SIG-M5 treated with dmso at 0.1 percent for 504 hours (cell line): ENCODE data around the gene TSN.
A peak's percentile ranks its signal among the peaks of the same experiment; 100 is the strongest.
"Not testable (repeated sequence)": the region's sequence is repeated elsewhere in the genome, so short reads cannot be mapped to it uniquely, and the experiment has no call there.

ENCODE experiments used
- DNase-seq: peaks from one replicate; lab custom pipeline; 2025; ENCODE audit not compliant: unreplicated experiment; lab: John Stamatoyannopoulos, UW

TSN gene

DNA sequence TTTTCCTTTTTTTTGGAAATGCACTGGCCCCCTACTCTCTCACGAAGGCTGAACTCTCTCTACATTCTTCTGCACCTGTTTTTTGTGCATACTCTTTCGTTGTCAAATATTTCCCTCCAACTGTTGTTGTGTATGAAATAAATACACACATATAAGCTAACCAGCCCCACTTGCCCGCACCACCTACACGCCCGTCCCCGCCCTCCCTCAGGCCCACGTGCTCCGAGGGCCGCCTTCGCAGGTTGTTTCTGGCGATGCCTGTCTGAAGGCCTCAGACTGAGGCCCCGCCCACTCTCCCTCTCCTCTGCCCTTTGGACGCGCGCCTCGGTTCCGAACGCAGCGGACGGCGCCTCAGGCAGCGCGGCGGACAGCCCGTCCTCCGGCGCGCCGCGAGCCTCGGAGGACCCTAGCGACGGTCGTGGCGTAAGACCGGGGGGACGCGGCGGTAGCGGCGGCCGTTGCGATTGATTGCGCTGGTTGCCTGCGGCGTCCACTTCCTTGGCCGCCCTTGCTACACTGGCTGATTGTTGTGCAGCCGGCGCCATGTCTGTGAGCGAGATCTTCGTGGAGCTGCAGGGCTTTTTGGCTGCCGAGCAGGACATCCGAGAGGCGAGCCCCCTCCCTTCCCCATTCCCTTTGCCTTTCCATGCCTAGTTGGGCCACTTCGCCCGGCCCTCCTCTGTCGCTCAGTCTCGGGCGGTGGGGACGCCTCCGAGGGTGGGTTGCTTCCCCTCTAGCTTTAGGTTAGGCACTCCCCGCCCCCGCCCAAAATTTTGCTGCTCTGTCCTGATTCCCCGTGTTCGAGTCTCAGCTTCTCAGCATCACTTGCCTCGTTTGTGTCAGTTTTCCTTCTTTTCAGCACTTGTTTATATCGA, at the start of gene TSN:
Gene TSN (plus strand): TSS at position 415 of the 875 bp plus-strand sequence. CDS start 129 bp downstream, at position 544.
- peak; percentile 97 for DNase-seq

DNA sequence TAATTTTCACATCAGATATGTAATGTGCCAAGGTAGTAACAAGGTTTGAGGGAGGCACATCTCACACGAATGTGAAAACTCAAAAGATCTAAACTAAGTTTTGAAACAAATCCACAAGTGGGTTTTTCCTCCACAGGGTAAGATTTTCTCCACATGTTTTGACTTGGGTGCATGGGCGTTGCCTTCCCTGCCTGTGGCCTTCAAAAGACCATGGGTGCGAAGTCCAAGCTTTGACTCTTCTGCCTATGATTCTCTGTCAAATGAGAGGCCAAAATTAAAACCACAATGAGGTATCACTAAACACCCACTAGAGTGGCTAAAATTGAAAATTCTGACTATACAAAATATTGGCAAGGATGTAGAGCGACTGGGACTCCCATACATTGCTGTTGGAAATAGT, 49.5 kb upstream of the TSN start:
- DNase-seq = no peak

DNA sequence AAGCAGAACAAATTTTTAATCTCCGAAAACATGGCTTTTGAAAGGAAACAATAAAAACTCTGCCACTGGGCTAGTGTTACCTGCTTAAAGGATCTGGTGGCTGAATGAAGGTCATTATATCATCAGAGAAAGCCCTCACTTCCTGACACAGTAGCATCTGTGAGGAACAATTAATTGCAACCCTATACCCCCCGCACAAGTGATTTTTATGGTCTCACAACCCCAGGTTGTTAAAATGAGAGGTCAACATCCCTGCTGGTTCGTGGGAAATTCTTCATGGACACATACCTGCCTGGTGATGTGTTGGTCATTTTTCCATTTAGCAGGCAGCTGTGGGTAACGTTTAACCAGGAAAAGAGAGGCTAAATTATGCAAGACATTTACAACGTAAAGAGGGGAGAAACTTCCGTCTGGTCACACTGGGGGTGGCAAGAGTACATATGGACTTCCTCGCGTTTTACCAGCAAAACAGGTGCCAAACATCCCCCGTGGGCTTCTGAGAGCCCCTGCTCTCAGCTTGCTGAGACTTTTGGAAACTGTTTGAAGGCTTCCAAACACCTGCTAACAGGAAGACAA, 48.0 kb upstream of the TSN start:
- DNase-seq = no peak

DNA sequence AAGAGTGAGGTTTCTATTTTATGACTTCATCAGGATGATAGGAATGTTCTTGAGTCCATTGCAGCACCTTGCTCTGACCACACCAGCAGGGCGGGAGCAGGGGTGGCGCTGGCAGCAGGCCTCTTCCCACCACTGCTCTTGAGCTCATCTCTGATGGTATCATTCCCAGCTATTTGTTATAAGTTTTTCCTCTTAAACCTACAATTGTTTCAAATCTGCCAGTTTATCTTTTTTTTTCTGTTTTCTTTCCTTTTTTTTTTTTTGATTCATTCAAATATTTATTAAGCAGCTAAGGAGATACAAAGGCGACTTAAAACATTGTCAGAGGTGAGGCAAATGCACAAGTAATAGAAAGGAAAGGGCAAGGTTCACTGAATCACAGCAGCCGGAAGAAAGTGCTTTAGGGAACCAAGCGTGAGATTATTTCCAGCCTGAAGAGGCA, 47.5 kb upstream of the TSN start:
- no peak for DNase-seq

DNA sequence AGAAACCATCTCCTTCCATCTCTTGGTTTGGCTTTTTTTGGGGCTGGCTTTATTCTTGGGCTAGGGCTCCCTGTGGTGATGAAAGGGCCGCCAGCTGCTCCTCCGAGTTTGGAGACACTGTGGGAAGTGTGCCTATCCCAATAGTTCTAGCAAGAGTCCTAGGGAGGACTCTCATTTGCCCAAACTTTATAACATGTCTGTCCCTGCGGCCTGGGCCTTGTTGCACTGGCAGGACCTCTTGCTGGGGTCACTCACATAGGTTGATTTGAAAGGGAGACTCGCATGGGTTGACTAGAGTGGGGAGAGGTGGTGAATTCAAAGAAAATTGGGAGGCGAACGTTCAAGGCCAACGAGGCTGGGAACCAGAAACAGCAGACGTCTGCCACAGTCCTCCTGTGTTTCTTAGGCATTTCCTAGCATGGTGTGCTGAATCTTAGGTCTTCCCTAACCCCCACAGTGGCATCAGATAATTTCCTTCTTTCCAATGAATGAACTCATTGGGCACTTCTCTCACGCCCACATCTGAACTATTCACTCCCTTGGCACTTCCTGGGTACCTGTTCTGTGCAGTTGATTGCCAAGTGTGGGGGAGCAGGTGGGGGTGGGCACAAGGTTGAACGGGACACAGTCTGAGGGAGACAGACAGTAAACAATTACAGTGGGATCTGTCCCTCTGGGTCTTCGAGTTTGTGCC, 45.5 kb upstream of the TSN start:
- DNase-seq = no peak

DNA sequence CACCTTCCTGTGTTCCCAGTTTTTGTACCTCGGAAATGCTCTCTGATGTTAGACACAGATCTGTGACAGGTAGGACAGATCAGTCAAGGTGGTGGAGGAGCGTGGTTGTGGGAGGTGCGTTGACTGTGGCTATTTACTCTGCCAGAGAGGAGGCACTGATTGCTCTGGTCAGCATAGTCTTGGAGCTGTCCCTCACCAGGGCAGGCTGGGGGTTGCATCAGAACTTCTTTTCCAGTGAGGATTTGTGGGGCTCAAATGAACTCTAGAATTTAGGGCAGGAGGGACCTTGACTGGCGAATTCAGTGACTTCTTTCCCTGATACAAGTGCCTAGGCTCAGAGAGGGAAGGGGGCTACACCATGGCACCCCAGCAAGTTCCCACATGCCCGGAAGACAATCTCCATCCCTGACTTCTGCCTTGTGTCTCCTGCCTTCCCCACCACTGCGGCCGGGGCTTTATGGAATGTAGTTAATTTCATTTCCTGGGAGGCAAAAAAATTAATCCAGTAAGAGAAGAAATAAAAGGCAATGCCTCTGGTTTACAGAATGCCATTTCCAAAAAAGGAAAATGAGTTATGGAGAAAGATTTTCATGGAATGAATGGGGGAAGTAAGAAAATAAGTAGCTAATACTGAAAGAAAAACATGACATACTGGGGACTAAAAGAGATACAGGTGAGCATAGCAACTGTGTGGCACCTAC, 44.8 kb upstream of the TSN start:
- DNase-seq = no peak

DNA sequence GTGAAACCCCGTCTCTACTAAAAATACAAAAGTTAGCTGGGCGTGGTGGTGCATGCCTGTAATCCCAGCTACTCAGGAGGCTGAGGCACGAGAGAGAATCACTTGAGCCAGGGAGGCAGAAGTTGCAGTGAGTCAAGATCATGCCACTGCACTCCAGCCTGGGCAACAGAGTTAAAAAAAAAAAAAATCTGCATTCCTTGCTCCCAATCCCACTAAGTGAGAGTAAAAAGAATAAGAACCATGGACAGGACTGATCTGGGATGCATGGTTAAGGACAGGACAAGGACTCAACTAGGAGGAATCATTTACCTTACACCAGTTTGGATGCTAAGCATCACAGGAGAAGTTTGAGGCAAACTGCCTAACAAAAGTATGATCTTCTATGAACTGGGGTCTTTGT, 44.0 kb upstream of the TSN start:
- DNase-seq = not testable (repeated sequence)

DNA sequence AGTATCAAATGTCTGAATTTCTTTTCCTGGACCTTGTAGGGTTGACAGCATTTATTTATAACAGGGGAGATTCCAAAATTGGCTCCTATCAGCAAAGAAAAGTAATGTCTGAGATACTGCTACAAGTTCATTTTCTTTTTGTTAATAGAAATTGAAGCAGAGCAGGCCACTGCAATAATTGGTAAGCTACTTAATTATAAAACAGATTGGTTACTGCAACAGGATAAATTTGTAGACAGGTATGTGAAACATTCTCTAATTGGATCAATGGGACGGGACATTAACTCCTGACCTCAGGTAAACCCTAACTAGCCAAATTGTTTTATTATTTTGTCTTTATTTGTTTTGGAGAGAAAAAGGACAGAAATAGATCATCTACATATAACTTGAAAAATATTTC, 39.3 kb upstream of the TSN start:
- DNase-seq = no peak

DNA sequence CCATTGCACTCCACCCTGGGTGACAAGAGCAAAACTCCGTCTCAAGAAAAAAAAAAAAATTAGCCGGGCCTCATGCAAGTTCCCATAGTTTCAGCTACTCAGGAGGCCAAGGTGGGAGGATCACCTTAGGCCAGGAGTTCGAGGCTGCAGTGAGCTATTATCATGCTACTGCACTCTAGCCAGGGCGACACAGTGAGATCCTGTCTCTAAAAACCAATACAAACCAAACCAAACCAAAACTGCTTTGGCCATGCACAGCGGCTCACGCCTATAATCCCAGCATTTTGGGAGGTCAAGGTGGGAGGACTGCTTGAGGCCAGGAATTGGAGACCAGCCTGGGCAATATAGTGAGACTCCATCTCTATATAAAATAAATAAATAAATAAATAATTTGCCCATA, 37.9 kb upstream of the TSN start:
- DNase-seq = no peak

DNA sequence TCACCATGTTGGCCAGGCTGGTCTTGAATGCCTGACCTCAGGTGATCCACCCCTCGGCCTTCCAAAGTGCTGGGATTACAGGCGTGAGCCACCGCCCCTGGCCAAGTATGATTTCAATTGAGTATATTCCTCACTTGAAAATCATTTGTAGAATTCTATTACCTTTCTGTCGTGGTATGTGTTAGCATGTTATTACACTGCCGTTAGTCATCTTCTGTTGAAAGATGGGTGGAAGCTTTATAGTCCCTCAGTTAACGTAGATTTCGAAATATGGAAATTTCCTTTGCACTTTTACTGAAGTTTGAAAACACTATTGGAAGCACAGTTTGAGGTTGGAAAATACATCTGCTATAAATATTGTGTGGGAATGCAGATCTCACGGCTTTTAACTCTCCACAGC, 33.5 kb upstream of the TSN start:
- peak; percentile 46 for DNase-seq

DNA sequence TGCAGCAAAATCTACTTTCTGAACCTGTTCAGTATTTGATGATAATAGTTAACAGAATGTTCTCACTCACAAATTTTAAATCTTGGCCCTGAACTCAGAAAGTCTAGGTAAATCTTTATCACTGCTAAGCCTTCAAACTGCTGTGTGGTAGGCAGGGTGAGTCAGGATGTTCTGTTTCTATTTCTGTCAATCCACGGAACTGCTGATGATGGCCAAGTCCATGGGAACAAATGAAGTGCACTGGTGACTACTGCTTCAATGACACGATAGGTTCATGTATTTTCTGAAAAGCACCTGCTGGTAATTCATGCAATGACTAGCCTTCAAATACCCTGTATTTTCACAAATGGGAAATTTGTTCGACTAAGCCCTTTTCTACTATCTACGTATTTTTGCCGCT, 33.0 kb upstream of the TSN start:
- DNase-seq = peak; percentile 11

DNA sequence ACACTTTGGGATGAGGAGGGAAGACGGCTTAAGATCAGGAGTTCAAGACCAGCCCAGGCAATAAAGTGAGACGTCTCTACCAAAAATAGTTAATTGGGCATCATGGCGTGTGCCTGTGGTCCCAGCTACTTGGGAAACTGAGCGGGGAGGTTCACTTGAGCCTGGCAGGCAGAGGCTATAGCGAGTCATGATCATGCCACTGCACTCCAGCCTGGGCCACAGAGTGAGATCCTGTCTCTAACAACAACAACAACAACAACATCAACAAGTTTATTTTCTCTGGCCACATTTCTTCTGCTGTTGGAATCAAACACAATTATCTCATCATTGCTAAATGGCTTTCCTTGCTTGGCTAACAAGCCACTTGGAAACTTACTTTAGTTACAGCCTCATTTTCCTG, 32.1 kb upstream of the TSN start:
- no peak for DNase-seq

DNA sequence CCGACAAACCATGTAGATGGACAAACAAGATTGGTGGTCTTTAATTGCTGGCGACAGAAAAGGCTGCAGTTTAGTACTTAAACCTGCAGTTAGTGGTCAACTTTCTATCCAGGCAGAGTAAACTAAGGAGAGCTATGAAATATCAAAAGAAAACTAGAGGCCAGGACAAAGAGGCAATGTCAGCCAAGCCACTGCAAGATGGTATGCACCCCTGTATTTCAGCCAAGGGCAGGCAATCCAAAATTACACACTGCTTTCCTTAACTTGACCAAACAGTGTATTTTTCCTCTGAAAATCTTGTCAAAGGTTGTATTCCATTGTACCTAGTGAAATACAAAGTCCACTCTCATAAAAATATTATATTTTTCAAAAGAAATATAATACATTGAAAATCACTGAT, 28.1 kb upstream of the TSN start:
- DNase-seq = no peak

DNA sequence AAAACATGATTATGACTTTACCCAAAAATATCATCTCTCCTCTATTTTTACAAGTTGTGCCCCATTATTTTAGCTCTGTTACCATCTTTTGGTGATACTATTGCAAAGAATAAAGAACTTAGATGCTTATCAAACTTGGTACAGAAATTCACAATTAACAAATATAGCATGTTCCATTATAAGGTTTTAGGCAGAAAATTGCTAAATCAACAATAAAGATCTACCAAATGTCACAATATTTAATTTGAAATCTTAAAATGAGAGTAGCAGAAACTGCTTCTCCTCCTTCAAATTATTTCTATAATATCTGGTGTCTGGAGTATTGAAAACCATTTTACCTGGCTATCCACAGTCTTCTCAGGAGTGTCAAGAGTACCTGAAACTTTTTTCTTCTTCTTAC, 27.5 kb upstream of the TSN start:
- DNase-seq = no peak

DNA sequence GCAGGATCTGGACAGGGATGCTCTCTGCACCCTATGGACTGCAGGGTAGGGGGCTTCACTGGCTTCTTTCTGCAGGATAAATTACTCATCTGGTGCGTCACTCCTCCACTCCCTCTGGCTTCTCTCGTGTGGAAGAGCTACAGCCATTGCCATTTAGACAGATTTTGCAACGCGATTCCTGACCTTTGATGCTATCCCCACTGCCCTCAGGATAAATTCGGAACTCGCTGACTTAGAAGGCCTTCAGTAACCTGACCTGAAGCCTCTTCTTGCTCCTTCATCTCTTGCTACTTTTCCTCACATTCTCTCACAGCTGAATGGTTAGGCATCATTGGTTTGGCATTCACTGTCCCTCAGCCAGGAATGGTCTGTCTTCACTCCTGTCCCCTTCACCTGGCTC, 24.1 kb upstream of the TSN start:
- no peak for DNase-seq

DNA sequence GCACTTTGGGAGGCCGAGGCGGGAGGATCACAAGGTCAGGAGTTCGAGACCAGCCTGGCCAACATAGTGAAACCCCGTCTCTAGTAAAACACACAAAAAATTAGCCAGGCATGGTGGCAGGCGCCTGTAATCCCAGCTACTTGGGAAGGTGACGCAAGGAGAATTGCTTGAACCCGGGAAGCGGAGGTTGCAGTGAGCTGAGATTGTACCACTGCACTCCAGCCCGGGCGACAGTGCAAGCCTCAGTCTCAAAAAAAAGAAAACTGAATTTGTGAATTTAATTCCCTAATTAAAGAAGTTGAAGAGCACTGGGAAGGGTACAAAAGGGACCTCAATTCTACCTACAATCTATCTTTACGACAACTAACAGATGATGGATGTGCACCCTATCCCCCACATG, 20.9 kb upstream of the TSN start:
- not testable (repeated sequence) for DNase-seq

DNA sequence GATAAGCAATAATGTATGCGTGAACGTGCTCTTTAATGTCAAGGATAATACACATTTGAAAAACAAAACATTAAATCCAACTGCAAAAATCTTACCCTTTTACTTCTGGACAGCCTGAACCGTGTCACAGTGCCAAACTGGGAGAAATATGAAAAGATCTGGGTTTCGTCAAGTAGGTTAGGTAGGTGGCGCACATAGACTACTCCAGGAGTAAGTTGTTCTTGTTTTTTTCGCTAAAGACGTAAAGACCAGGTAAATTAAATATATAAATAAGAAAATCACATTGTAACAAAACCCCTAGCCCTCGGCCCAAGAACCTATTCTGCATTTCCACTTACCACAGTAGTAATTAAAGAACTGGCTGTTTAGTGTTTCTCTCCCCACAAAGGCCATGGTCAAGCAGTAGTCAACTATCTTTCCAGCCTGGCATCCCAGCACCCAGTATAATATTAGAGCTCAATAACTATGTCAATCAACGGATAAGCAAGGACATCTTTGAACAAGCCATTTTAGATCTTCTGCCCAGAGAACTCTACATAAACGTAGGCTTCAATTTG, 19.9 kb upstream of the TSN start:
- DNase-seq = peak; percentile 43

DNA sequence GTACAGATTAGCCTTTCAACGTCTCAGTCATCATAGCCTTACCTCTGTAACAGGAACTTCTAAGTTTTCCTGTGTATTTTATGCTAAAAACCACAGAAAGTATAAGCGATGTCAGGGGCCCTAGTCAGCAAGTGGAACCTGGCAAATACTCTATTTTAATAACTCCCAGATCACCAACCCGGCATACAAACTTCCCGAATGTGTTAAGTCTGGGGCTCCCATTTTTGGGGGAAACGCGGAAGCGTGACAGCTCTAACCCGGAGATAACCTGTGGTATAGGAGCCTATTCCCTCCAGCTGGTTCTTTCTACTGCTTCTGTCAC, 19.4 kb upstream of the TSN start:
- DNase-seq = no peak

DNA sequence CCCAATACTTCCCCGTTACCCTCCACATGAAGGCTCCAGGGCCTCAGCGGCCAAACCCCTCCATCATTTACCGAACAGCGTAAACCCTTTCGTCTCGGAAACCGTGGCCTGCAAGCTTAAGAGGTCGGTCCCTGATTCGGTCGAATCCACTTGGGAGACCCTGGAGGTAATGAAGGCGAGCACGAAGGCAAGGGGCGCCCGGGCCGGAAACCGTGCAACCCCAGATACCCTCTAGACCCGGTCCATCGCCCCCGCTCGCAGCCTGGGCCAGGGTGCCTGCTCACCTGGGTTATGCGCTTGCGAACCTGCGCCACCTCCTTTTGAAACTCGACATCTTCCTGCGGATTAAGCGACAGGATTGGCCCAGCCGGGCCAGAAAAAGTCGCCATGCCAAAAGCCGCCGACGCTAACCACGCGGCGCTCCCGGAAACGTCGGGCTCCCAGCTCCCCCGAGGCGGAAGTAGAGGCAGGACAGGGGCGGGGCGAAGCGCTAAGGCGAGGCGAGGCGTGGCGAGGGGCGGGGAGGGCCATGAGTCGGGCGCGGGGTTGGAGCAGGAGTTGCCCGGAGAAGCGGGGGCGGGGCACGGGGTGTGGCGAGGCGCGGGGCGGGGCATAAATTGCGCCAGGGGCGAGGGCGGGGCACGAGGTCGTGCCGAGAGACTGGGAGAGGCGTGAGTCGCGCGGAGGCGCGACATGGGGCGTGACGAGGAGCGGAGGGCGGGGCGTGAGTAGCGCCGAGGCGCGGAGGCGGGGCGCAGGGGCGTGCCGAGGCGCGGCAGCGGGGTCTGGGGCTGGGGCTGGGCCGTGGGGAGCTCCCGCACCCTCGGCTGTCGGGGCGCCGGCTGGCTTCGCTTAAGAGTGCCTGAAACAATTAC, 18.8 kb upstream of the TSN start, which contains the start of gene NIFK:
Gene NIFK (minus strand): TSS at position 414 of the 875 bp plus-strand sequence. CDS start 25 bp downstream, at position 389.
- DNase-seq = peak; percentile 98

DNA sequence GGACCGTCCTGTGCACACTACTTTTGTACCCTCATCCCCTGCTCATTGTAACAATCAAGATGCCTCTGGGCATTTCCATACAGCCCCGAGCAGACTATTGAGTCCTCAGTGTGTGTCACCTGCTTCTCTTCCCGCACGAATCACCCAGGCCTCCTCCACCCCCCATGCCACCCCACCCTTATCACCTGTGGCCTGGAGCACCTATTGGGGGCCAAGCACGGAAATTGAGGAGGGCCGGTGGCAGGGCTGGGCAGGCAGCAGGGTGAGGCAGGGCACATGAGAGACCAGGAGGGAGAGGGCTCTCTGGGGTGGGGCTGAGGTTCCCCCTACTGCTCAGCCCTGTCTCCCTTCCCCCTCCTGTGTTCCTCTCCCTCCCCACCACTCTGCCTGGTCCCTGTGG, 14.5 kb upstream of the TSN start:
- DNase-seq = no peak
